Kidney tubule cell (primary cell): ENCODE data around the gene PRAMEF4.
"Not testable (repeated sequence)": the region's sequence is repeated elsewhere in the genome, so short reads cannot be mapped to it uniquely, and the experiment has no call there.

ENCODE experiments used
- DNase-seq: peaks from one replicate; pipeline ENCODE4 v3.0.0-alpha.2; 2018; ENCODE audit warnings: low spot score

The PRAMEF4 gene

GRCh38 chr1:12886101-12886500, at the start of gene PRAMEF4:
Gene PRAMEF4 (minus strand): TSS chr1:12886201. CDS start chr1:12883394, 2,807 bp downstream.
- DNase-seq, result not testable (repeated sequence)

GRCh38 chr1:12924368-12924767, 38.4 kb upstream of the PRAMEF4 start:
- DNase-seq, result not testable (repeated sequence)

GRCh38 chr1:12921749-12922148, 35.7 kb upstream of the PRAMEF4 start:
- not testable (repeated sequence) for DNase-seq

DNA sequence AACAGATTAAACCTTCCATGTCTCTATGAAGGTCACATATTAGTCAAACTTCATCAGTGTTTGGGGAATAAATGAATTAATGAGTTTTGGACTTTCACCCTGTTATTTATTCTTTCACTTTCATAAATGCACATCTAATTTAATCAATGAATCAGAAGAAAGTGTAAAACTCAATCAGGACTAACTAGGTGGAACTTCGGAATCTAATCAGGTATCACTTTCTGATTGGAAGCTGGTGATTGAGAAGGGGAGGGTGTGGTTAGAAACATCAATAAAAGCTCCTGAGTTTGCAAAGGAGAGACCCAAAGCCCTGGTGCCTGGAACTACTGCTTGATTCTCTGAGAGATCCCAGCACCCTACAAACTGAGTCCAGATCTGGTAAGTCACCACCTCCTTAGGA, 30.3 kb upstream of the PRAMEF4 start, which contains the start of gene PRAMEF7:
Gene PRAMEF7, plus strand, starts transcription at position 301 of the 400 bp plus-strand sequence. CDS start 1,083 bp downstream, outside the sequence.
- DNase-seq, result not testable (repeated sequence)

- not testable (repeated sequence) for DNase-seq
Measured at GRCh38 chr1:12903793-12904572, 18.0 kb upstream of the PRAMEF4 start.

GRCh38 chr1:12899186-12899585, 13.2 kb upstream of the PRAMEF4 start:
- DNase-seq, result not testable (repeated sequence)

- not testable (repeated sequence) for DNase-seq
Measured at GRCh38 chr1:12898170-12898569, 12.2 kb upstream of the PRAMEF4 start, which contains the start of gene PRAMEF10. Gene PRAMEF10 (minus strand): TSS chr1:12898270. CDS start chr1:12895847, 2,423 bp downstream.

GRCh38 chr1:12878453-12878852, 7.5 kb downstream of the PRAMEF4 start:
- not testable (repeated sequence) for DNase-seq

DNA sequence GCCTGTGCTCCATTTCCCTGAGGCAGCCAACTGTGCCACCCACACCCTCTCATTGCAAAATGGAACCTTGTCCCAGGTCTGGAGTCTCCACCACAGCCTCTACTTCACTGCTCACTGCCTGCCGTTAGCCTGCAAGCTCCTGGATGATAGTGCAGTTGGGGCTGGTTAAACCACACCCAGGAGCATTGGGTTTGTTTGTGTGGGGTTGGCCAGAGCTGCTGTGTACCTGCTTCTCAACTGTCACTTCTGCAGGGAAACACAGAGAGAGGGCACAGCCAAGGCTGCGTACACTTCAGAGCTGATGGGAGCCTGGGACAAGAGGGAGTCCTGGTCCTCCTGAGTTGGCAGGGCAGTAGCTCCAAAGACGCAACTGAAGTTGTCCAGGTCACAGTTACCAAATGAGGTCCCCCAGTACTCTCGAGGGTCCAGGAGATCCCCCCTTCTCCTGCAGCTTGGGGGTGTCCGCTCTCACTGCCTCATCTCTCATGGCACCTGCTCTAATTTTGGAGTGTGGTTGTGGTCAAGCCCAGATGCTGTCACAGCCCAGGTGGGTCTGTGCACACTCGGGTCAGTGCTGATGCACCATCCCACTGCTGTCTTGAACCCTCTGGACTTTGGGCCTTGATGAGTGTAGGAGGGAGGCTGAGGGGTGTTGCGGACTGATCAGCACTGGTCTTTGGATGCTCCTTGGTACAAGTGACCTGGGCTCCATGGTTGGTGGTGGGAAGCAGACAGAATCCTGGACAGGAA, 22.7 kb downstream of the PRAMEF4 start:
- DNase-seq, result not testable (repeated sequence)

DNA sequence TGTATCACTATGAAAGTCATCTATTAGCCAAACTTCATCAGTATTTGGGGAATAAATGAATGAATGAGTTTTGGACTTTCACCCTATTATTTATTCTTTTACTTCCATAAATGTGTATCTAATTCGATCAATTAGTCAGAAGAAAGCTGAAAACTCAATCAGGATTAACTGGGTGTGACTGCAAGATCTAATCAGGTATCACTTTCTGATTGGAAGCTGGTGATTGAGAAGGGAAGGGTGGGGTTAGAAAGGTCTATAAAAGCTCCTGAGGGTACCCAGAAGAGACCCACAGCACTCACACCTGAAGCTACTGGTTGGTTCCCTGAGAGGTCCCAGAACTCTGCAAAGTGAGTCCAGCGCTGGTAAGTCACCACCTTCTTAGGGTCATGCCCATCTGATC, 29.2 kb downstream of the PRAMEF4 start, which contains the start of gene PRAMEF2:
Gene PRAMEF2, plus strand, starts transcription at position 301 of the 400 bp plus-strand sequence. CDS start 1,924 bp downstream, outside the sequence.
- not testable (repeated sequence) for DNase-seq

DNA sequence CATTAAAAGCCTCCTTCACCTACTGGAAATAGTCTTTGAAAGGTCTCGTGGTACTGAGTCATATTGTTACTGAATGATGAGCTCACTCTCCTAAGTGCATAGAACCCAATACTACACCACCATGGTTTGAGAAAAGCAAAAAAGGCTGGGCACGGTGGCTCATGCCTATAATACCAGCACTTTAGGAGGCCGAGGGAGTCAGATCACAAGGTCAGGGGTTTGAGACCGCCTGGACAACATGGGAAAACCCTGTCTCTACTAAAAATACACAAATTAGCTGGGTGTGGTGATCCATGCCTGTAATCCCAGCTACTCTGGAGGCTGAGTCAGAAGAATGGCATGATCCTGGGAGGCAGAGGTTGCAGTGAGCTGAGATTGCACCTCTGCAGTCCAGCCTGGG, 34.2 kb downstream of the PRAMEF4 start:
- peak; percentile 81 for DNase-seq

DNA sequence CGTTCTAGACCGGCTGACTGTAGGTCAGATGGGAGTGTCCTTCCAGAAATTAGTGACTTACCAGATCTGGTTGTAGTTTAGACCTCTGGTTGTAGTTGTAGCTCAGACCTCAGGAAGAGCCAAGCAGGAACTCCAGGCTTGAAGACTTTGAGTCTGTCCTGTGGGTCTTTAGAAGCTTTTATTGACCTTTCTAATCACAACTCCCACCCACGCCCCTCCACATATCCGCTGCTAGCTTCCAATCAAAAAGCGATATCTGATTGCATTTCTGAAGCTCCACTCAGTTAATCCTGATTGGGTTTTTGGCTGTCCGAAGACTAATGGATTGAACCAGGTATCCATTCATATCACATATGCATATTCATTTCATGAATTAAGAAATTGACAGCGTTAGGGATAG, 37.4 kb downstream of the PRAMEF4 start, which contains the start of gene HNRNPCL1:
Gene HNRNPCL1, minus strand, starts transcription at position 101 of the 400 bp plus-strand sequence. CDS start 431 bp downstream, outside the sequence.
- DNase-seq, result not testable (repeated sequence)

DNA sequence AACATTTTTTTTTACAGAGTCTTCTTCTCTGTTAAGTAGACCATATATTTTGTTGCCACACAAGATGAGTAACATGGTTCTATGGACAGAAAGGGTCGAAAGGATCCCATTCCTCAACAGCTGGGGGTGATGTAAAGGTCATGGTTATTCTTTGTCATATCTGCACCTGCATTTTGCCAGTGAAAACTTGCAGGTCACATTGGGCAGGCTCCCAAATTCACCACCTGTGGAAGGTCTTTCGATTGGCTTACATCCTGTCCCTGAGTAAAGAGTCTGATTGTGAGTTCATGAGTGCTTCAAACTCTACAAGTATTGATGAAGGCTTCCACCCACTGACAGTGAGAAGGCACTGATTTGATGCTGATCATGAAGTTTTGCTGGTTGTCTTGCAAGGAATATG, 52.8 kb downstream of the PRAMEF4 start:
- DNase-seq, result not testable (repeated sequence)

- DNase-seq, result not testable (repeated sequence)
Measured at GRCh38 chr1:12831310-12831709, 54.7 kb downstream of the PRAMEF4 start, which contains the start of gene PRAMEF11. Gene PRAMEF11 (minus strand): TSS chr1:12831410. CDS start chr1:12828789, 2,621 bp downstream.
